HG02571 (cell line): Measurements from ENCODE around the gene CPED1.

Experiments used
- ATAC-seq: cut with Tn5 transposase; IDR thresholded peaks from one replicate; pipeline ENCODE4 v1.9.1; 2021; ENCODE audit warnings: mild to moderate bottlenecking, moderate library complexity; ENCODE audit not compliant: unreplicated experiment

Gene CPED1

DNA sequence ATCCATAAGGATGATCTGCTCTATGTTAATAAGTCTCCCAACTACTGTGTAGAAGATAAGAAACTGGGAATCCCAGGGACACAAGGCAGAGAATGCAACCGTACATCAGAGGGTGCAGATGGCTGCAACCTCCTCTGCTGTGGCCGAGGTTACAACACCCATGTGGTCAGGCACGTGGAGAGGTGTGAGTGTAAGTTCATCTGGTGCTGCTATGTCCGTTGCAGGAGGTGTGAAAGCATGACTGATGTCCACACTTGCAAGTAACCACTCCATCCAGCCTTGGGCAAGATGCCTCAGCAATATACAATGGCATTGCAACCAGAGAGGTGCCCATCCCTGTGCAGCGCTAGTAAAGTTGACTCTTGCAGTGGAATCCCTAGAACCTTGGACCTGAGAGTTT, 350.6 kb downstream of the CPED1 start:
- ATAC-seq, result no peak

DNA sequence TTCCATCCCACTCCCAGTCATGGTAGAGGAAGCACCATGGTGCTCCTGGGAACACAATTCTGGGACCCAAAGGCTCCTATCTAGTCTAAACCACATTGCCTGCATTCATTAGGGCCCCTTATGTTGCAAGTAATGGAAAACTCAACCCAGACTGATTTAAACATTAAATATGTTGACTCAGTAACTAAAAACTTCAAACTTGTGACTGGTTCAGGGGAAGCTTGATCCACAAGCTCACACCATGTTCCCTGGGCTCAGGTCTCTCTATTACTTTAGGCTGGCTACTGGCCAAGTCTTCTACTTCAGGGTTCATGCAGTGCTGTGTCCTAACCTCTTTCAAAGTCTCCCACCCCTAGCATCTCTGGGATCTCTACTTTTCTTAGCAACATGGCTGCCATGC, 353.4 kb downstream of the CPED1 start:
- no peak for ATAC-seq

DNA sequence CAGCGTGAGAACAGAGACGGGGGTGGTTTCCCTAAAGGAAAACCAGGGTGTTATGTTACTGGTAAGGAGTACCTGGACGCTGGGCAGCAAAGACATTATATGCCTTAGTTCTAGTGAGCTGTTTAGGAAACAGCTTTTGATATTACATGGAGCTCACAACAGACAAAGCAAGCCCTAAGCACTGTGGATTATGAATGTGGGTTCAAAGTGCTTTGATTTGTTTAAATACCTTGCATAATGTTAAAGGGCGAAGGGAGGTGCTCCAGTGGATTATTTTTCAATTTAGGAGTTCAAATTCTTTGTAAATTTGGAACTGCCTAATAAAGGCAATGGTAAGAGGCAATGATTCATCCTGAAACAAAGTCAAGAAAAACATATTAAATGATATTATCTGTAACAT, 354.1 kb downstream of the CPED1 start:
- ATAC-seq, result no peak

DNA sequence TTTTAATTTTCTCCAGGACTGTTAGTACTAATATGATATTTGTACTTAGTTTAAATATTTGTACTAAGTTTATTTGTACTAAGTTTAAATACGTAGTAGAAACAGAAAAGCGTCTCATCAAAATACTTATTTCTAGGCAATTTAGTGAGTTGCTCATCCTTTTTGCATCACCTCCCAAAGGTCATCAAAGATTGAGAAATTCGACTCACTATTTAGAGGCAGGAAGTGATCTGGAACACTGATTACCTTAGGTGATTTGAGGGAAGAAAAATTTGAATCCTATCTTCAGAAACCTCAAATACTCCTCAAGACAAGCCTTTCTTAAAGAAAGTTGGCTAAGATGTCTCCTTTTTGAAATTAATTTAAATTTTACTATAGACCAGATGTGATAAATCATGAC, 354.8 kb downstream of the CPED1 start:
- ATAC-seq, result no peak

DNA sequence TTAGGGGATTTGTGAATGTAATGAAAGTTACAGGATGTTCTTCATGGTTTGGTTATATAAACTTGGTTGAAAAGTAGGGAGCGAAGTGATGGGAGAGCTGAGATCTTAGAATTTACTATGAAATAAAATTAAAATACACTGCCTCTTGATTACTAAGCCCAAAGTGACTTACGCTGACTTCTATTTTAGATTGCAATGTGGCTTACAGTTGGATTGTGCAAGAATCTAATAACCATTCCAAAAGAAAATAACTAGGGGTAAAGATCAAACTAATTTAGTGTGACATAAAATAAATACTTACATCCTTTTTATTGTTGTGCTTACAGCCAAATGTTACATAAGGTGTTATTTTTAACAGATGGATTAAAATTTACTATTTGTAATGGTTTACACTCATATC, 355.6 kb downstream of the CPED1 start:
- no peak for ATAC-seq

DNA sequence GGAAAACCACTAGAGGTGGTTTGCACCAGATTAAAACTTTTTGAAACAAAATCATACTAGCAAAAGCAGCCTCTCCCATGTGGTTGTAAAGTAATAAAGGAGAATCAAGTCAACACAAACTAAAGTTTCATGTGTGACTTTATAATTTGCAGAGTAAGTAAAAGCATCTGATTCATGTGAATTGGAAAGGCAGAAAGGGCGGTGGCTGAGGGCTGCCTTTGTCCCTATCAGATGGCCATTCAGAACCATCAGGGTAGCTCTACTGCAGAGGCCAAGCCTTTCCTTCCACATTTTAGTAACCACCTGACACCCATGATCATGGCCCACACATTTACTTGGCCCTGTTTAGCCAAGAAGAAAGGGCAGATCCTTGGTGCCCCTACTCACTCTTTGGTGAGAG, 356.0 kb downstream of the CPED1 start:
- ATAC-seq, result no peak
